Activated naive CD8-positive, alpha-beta T cell treated with anti-CD3 and anti-CD28 coated beads, Interleukin-2, amount 10 ng/mL, durations not matched to agents 7 days and 5 days (primary cell): Measurements from ENCODE around the gene PXYLP1. TPM values are rescaled to one million over a fixed set of nuclear protein-coding genes. Genes with fewer than 3 reads are reported as not detected.
"Not testable (repeated sequence)": the region's sequence is repeated elsewhere in the genome, so short reads cannot be mapped to it uniquely, and the experiment has no call there.

Source experiments
- ATAC-seq: fragments of 150-1000 bp; cut with Tn5 transposase; one replicate; pipeline ENCODE4 v1.10.0; 2021; ENCODE audit warnings: low read depth, moderate library complexity
- POLR2A ChIA-PET: fragments of 350-600 bp; sonication (Branson Sonifier 250); formaldehyde crosslinking; loops from one replicate; lab custom pipeline; 2021; ENCODE audit warnings: antibody characterized with exemption; lab: Charles Lee
- DNase-seq: peaks from one replicate; pipeline ENCODE4 v3.0.0; 2021
- H3K27ac Mint-ChIP-seq: one replicate; pipeline ENCODE4 v1.8.0; 2022; ENCODE audit warnings: mild to moderate bottlenecking, mixed read lengths
- H3K27me3 Mint-ChIP-seq: one replicate; pipeline ENCODE4 v1.8.0; 2022; ENCODE audit warnings: mild to moderate bottlenecking, moderate library complexity, mixed read lengths
- H3K36me3 Mint-ChIP-seq: one replicate; pipeline ENCODE4 v1.8.0; 2021; ENCODE audit warnings: mild to moderate bottlenecking, mixed read lengths
- H3K4me1 Mint-ChIP-seq: one replicate; pipeline ENCODE4 v1.8.0; 2021; ENCODE audit warnings: mixed read lengths
- H3K4me3 Mint-ChIP-seq: one replicate; pipeline ENCODE4 v1.8.0; 2022; ENCODE audit warnings: mild to moderate bottlenecking, moderate library complexity, mixed read lengths
- H3K9me3 Mint-ChIP-seq: one replicate; pipeline ENCODE4 v1.8.0; 2021; ENCODE audit warnings: mixed read lengths
- total RNA-seq, 2 experiments: library from RNA; stranded (reverse); gene quantifications; one replicate each; pipeline ENCODE4 v1.2.3, GENCODE V29; 2021

PXYLP1 gene
- total RNA-seq, 2 experiments from 2014 or later = 15.8 to 19.5 TPM

DNA sequence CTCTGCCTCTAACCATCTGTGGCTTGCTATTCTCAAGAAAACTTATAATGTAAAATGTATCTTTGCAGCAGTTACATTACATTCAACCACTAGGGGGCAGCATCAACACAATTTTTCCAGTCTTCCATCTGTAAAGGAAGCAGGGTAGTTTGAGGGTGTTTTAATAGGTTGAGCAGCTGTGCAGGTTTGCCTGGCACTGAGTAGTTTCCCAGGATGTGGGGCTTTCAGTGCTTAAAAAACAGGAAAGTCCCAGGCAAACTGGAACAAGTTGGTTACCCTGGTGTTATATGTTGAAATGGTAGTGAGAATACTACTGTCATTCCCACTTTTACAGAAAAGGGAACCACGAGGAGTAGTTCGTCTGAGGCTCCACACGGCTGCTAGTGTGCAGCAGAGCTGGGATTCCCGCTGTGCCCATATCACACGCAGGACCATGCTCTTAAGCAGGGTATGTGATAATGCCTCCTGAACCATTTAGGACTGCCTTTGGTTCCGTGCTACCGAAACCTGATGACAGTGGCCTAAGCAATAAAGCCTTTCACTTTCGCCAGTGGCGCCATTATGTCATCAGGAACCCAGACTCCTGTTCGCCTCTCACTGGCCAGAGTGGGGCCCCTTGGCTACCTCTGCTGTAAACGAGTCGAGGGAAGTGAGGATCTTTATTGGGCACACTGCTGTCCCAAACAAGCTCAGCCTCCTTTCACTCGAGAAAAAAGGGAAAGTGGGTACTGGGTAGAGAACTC, 72.0 kb downstream of the PXYLP1 start:
- POLR2A ChIA-PET = interaction anchor here (1.1 to 1.7 kb wide), 2 partner anchors 8 to 9 kb away, joined by 4 read pairs; no protein-coding TSS in a partner anchor
- peak; percentile 49 for ATAC-seq
- H3K9me3 Mint-ChIP-seq = no peaks in the 10 kb centered on the region
- no peak overlapping the region for H3K4me3 Mint-ChIP-seq
- no peaks in the 10 kb centered on the region for H3K27me3 Mint-ChIP-seq
- DNase-seq = no peak
- peaks cover 14% of the 10 kb centered on the region for H3K36me3 Mint-ChIP-seq
- peaks cover 42% of the 10 kb centered on the region for H3K4me1 Mint-ChIP-seq
- H3K27ac Mint-ChIP-seq = no peak overlapping the region

DNA sequence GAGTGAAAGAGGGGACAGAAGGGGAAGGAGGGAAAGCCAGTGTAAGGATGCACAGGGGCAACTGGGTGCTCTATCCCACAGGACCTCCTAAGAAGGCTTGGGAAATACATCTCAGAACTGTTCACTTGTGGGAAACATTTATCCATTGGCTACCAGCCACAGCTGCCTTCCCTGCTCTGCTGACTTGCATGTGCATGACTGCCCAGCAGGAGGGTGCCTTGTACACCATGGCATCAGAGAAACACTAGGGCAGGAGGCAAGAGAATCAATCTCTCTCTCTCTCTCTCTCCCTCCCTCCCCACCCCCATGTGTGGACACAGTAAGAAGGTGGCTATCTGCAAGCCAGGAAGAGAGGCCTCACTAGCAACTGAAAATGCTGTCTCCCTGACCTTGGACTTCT, 73.8 kb downstream of the PXYLP1 start:
- H3K36me3 Mint-ChIP-seq = no peaks in the 10 kb centered on the region
- ATAC-seq = peak; percentile 28
- H3K4me1 Mint-ChIP-seq = peaks cover 44% of the 10 kb centered on the region
- no peak overlapping the region for H3K4me3 Mint-ChIP-seq
- H3K27ac Mint-ChIP-seq = no peak overlapping the region
- no peaks in the 10 kb centered on the region for H3K9me3 Mint-ChIP-seq
- DNase-seq = no peak
- POLR2A ChIA-PET = interaction anchor here (0.6 to 0.9 kb wide), 3 partner anchors 39 to 148 kb away, joined by 4 to 5 read pairs (median 4); partner anchors contain the start of gene PXYLP1
- no peaks in the 10 kb centered on the region for H3K27me3 Mint-ChIP-seq

DNA sequence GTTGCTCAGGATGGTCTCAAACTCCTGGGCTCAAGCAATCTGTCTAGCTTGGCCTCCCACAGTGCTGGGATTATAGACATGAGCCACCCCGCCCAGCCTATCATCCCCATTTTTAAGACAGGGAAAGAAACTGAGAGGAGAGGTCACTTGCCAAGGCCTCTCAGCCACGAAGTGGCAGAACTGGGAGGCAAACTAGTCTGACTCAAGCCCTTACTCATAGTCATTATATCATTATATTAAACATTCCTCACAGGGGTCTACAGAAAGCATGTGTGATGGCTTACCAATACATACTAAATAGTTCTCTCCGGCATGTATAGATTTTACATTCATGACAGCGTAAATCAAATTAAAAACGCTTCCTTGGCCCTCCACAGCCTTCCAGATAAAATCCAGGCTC, 74.7 kb downstream of the PXYLP1 start:
- DNase-seq = no peak
- Mint-ChIP-seq H3K27me3 (no peaks in the 10 kb centered on the region), H3K27ac (no peak overlapping the region), H3K4me3 (no peak overlapping the region), H3K36me3 (no peaks in the 10 kb centered on the region), H3K9me3 (no peaks in the 10 kb centered on the region), H3K4me1 (peaks cover 43% of the 10 kb centered on the region)
- ATAC-seq = no peak
- POLR2A ChIA-PET = interaction anchor here (1.2 kb wide), 1 partner anchor 12 kb away, joined by 4 read pairs; no protein-coding TSS in a partner anchor

DNA sequence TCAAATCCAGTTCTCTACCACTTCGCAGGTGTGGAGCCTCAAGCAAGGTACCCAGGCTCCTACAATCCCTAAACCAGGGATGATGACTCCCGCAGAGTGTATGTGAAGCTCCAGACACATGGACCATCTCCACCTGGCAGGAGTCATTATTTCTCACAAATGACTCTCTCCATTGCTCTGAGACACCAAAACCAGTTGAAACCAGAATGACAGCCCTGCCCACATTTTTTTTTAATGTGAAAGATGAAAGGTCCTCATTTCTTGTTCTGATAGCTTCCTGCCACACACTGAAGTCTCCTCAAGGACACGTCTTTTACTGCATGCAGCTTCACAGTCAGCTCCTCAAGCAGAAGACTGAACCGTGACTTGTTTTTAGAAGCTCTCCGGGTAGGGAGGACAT, 75.3 kb downstream of the PXYLP1 start:
- Mint-ChIP-seq H3K36me3 (no peaks in the 10 kb centered on the region), H3K9me3 (no peaks in the 10 kb centered on the region), H3K27ac (peak overlapping the region; percentile 80), H3K4me3 (peak overlapping the region; percentile 57), H3K27me3 (no peaks in the 10 kb centered on the region), H3K4me1 (peaks cover 44% of the 10 kb centered on the region)
- DNase-seq = no peak
- peak; percentile 21 for ATAC-seq
- POLR2A ChIA-PET = interaction anchor here (0.6 to 3.0 kb wide), 6 partner anchors 13 to 146 kb away, joined by 3 to 22 read pairs (median 4); partner anchors contain the start of gene PXYLP1

DNA sequence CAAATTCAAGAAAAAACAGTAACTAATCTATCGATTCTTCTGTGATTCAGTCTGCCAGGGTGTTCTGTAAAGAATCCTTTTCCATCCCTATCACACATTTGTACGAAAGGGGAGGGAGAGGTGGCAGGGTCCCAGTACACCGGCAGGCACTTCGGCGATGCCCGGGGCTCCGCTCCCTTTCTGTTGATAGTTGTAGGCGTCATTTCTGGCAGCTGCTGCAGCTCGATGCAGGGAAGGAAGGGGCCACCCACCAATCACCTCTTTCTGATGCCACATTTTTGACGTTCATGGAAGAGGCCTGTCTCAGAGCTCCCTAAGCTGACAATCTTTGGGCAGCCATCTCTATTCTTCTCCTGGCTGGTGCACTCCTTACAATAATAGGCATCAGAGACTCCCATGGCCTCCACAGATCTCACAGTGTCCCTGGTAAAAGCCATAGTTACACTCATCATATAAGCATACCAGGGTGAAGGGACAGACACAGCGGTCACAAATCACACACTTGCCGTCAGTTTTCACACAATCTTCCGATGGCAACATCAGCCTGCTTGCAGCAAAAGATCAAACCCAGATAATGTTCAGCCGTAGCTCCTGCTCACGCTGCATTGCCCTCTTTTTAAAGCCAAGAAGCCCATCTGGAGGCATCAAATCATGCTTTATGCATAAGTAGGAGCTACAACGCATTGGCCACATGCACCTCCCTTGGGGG, 75.9 kb downstream of the PXYLP1 start:
- Mint-ChIP-seq H3K27ac (peak overlapping the region; percentile 80), H3K9me3 (no peaks in the 10 kb centered on the region), H3K36me3 (no peaks in the 10 kb centered on the region), H3K4me3 (peak overlapping the region; percentile 57), H3K27me3 (no peaks in the 10 kb centered on the region), H3K4me1 (peaks cover 50% of the 10 kb centered on the region)
- POLR2A ChIA-PET = interaction anchor here (0.6 to 3.0 kb wide), 6 partner anchors 13 to 145 kb away, joined by 3 to 22 read pairs (median 4); partner anchors contain the start of gene PXYLP1
- DNase-seq = no peak
- ATAC-seq = no peak

DNA sequence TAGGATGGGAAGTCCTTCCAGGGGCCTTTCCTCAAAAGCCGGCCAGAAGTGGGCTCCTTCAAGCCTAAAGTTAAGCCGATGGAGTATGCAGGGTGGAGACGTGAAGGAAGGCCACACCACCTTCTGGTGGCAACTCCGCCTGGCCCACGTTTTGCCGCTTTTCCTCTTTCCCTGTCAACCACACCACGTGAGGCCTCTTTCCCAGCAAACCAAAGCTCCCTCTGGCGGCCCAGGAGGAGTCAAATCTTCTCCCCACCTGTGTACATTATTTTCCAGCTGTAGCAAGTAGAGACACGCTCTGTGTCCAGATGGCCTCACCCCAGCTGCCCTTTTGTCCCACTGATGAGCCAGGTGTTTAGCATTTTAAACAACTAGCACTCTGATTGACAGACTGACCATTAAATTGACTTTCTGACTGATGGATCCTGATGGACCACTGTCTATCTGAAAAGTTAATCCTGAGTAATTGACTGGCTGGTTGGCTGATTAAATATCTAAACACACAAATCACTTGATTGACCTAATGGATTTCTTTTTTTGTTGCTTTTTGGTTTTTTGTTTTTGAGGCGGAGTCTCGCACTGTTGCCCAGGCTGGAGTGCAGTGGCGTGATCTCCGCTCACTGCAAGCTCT, 77.1 kb downstream of the PXYLP1 start:
- no peaks in the 10 kb centered on the region for H3K27me3 Mint-ChIP-seq
- H3K36me3 Mint-ChIP-seq = no peaks in the 10 kb centered on the region
- H3K4me3 Mint-ChIP-seq = no peak overlapping the region
- no peaks in the 10 kb centered on the region for H3K9me3 Mint-ChIP-seq
- no peak for ATAC-seq
- POLR2A ChIA-PET = interaction anchor here (2.2 to 3.0 kb wide), 3 partner anchors 53 to 144 kb away, joined by 4 to 22 read pairs (median 14); partner anchors contain the start of gene PXYLP1
- H3K4me1 Mint-ChIP-seq = peaks cover 50% of the 10 kb centered on the region
- peak overlapping the region; percentile 76 for H3K27ac Mint-ChIP-seq
- no peak for DNase-seq

DNA sequence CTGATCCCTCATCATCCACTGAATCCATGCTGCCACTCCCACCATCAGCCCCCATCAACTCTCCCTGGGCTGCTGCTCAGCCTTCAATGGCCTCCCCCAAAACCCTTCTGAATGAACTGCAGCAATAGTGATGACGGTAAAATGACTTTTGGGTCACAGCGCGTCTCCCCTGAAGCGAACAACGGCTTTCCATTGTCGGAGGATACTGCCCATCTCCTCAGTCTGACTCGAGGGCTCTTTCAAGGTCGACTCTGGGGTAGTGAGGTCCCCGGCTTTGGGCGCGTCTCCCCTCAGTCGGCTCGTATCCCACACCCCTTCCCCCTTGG, 79.5 kb downstream of the PXYLP1 start:
- POLR2A ChIA-PET = interaction anchor here (0.6 to 3.2 kb wide), 16 partner anchors 10 to 556 kb away, joined by 3 to 40 read pairs (median 4); partner anchors contain the start of gene PXYLP1
- DNase-seq = no peak
- Mint-ChIP-seq H3K27ac (peak overlapping the region; percentile 100), H3K36me3 (no peaks in the 10 kb centered on the region), H3K27me3 (no peaks in the 10 kb centered on the region), H3K4me1 (peaks cover 50% of the 10 kb centered on the region), H3K4me3 (peak overlapping the region; percentile 99), H3K9me3 (peaks cover 4% of the 10 kb centered on the region)
- no peak for ATAC-seq

DNA sequence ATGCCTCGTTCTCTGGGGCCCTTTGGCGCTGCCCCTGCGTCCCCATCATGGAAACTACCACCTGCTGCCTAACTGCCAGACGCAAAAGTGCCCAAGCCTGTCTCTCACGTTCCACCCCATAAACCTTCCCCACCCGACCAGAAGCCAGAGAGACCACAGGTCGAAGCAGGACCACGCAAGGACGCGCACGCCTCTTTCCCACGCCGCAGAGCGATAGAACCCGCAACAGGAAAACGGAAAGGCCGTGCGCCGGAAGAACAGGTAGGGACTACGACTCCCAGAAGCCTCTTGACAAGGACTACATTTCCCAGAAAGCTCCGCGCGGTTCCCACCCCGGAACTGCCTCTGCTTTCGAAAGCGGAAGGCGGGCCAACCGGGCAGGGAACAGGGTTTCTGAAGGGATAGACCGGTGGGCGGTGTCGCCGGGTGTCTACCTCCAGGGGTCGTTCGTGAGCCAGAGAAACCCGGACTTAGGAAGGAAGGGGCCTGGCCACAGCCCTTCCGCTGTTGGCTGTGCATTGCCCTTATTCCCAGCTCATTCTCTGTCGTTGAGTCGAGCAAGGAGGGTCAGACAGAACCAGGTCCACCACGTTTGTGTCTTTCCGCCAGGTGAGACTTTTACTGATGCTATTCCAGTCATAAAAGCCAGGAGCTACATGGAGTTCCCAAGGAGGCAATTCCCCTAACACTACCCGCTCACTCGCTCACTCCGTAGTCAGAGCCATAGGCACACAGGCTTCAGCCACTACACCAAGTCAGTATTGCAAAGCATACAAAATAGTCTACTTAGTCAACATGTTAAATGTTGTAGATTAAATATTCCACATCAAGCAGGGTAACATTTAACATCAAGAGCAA, 80.1 kb downstream of the PXYLP1 start:
- Mint-ChIP-seq H3K4me1 (peaks cover 48% of the 10 kb centered on the region), H3K36me3 (no peaks in the 10 kb centered on the region), H3K27ac (peak overlapping the region; percentile 100), H3K27me3 (no peaks in the 10 kb centered on the region), H3K4me3 (peak overlapping the region; percentile 99), H3K9me3 (peaks cover 4% of the 10 kb centered on the region)
- POLR2A ChIA-PET = interaction anchor here (0.6 to 3.2 kb wide), 23 partner anchors 9 to 555 kb away, joined by 3 to 40 read pairs (median 4); partner anchors contain the start of gene PXYLP1
- peak; percentile 96 for DNase-seq
- ATAC-seq = peak; percentile 93

DNA sequence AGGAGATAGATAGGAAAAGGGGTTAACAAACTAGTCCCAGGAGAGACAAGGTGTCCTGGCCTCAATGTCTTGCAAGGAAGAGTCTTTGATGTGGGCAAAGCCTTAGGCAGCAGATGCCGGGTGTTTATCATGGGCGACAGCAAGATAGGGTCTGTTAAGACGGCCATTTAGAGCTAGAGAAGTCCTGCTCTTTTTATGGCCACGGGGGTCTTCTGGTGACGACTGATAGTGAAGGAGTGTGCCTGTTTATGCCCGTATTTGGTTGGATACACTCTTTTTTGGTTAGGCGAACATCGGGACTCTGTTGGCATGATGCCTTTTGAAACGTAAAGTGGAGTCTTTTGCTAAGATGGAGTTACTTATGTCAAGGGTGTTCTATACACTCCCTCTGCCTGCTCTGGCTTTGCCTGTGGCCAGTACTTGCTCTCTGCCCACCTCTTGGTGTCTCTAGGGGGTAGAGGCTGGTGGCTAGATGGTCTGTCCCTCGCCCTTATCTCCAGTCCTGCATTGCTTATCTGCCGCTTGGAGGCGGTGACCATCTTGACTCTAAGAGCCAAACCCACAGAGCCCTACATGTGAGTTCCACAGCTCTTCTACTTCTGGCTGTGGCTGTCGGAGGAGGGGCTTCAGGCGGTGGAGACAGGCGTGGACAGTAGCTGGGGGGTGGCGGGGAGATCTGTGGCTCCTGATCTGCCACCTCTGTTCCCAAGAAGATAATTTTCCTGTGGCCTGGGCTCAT, 80.9 kb downstream of the PXYLP1 start:
- no peaks in the 10 kb centered on the region for H3K36me3 Mint-ChIP-seq
- no peak for DNase-seq

DNA sequence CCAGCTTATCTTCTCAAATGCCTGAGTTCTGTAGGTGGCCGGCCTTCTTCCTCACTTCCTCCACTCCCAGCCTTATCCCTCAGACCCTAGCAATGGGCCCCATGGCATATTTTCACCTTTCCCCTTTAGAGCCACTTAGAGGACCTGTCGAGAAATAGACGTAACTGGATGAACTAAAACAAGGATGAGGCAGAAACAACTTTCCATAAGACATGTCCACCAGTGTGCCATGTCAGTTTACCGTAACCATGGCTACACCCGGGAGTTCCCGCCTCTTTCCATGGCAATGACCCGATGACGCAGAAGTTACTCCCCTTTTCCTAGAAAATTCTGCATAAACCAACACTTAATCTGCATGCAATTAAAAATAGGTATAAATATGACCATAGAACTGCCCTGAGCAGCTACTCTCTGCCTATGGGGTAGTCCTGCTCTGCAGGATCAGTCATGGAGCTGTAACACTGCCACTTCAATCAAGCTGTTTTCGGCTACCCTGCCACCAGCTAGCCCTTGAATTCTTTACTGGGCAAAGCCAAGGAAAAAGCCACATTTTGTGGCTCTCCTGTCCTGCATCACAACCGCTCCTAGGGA, 81.6 kb downstream of the PXYLP1 start:
- Mint-ChIP-seq H3K9me3 (peaks cover 4% of the 10 kb centered on the region), H3K36me3 (peaks cover 3% of the 10 kb centered on the region), H3K27ac (peak overlapping the region; percentile 63), H3K4me1 (peaks cover 33% of the 10 kb centered on the region), H3K27me3 (no peaks in the 10 kb centered on the region), H3K4me3 (peak overlapping the region; percentile 40)
- DNase-seq (no peak), ATAC-seq (no peak)
- POLR2A ChIA-PET = interaction anchor here (1.2 kb wide), 1 partner anchor 139 kb away, joined by 3 read pairs; no protein-coding TSS in a partner anchor

More for the DNA sequence above, 80.9 kb downstream of the PXYLP1 start:
- peaks cover 4% of the 10 kb centered on the region for H3K9me3 Mint-ChIP-seq
- POLR2A ChIA-PET = interaction anchor here (0.8 to 3.2 kb wide), 15 partner anchors 9 to 253 kb away, joined by 3 to 40 read pairs (median 5); partner anchors contain the start of gene PXYLP1
- H3K4me3 Mint-ChIP-seq = peak overlapping the region; percentile 99
- peaks cover 40% of the 10 kb centered on the region for H3K4me1 Mint-ChIP-seq
- H3K27ac Mint-ChIP-seq = peak overlapping the region; percentile 100
- no peak for ATAC-seq
- H3K27me3 Mint-ChIP-seq = no peaks in the 10 kb centered on the region

DNA sequence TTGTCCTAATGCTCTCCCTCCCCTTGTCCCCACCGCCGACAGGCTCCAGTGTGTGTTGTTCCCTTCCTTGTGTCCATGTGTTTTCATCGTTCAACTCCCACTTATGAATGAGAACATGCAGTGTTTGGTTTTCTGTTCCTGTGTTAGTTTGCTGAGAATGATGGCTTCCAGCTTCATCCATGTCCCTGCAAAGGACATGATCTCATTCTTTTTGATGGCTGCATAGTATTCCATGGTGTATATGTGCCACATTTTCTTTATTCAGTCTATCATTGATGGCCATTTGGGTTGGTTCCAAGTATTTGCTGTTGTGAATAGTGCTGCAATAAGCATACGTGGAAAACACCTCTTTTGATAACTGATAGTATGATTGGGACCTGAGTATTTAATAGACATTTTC, 82.8 kb downstream of the PXYLP1 start:
- H3K4me1 Mint-ChIP-seq = peaks cover 28% of the 10 kb centered on the region
- POLR2A ChIA-PET, H3K27me3 Mint-ChIP-seq, H3K4me3 Mint-ChIP-seq, H3K36me3 Mint-ChIP-seq, ATAC-seq, H3K27ac Mint-ChIP-seq, DNase-seq, H3K9me3 Mint-ChIP-seq: not testable (repeated sequence)
